NCI-H2196 (cell line): ENCODE measurements around the gene ENTPD1.
"Not testable (repeated sequence)": the region's sequence is repeated elsewhere in the genome, so short reads cannot be mapped to it uniquely, and the experiment has no call there.

Experiments used
- DNase-seq: peaks from one replicate; lab custom pipeline; 2025; ENCODE audit not compliant: unreplicated experiment; lab: John Stamatoyannopoulos, UW

Gene ENTPD1

GRCh38 chr10:95758351-95759025 is 2.5 kb downstream of the ENTPD1 start:
- DNase-seq, result no peak

DNA sequence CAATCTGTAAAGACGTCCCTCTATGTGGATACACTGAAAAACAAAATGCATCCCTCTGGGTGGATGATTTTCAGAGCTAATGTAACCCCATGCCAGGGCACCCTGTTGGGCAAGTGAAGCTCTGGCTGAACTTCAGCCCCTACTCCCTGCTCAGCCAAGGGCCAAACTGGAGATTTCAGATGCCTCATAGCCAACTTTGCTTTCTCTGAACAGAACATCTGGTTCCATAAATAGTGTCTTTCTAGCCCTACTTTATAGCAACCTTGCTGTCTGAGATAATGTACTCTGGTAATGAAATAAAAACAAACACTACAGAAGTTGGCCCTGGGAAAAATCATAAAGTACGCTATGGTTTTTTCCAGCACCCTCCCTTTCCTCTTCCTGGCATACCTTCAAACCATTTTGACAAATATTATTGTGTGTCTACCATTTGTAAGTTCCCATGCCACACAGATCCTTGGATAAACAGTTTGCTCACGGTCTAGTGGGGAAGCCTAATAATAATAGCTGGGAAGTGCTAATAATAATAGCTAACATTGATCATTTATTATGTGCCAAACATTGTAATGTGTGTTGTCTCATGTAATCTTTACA is 3.4 kb downstream of the ENTPD1 start:
- no peak for DNase-seq

DNA sequence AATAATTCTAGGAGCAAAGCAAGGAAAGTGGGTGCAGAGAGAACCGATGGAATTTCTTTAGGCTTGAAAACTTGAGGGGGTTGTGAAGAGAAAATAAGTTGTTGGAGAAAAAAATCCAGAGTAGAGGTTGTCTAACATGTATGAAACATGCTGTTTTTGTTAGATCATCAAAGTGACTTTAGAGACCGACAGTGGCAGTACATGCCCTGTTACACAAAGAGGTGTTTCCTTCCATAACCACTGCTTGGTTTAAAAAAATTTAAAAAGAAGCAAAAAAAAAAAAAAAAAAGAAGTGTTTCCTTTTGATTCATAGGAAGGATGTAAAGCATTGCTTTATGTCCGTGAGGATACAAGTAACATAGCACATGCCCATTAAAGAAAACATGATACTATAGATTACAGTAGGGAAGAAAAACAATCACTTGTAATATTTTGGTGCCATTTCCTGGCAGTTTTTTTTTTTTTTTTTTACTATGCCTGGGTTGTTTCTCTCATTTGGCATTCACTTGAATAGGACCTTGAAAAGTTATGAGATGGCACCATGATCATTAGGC is 6.1 kb downstream of the ENTPD1 start:
- DNase-seq, result no peak

DNA sequence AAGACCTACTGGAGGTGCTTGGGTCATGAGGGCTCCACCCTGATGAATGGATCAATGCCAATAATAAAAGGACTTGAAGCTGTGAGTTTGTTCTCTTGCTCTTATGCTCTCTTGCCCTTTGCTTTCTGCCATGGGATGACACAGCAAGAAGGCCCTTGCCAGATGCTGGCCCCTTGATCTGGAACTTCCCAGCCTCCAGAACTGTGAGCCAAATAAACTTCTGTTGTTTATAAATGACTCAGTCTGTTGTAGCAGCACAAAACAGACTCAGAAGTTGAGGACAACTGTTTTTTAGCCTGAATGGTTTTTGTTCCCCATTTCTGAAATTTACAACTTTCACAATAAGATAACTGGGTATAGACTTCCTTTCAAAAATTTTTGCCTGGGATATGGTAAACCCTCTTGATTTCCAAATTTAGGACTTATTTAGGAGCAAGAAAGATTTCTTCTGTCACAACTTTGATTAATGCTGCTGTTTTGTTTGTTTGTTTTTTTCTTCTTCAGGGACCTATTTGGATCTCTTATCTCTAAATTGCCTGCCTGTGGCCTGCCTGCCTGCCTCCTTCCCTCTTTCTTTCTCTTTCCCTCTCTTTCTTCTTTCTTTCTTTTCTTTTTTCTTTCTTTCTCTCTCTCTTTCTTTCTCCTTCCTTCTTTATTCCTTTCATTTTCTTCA is 12.1 kb downstream of the ENTPD1 start:
- DNase-seq, result no peak

GRCh38 chr10:95770084-95770720 is 14.2 kb downstream of the ENTPD1 start:
- DNase-seq, result no peak

GRCh38 chr10:95773454-95773853 is 17.5 kb downstream of the ENTPD1 start:
- DNase-seq, result not testable (repeated sequence)

DNA sequence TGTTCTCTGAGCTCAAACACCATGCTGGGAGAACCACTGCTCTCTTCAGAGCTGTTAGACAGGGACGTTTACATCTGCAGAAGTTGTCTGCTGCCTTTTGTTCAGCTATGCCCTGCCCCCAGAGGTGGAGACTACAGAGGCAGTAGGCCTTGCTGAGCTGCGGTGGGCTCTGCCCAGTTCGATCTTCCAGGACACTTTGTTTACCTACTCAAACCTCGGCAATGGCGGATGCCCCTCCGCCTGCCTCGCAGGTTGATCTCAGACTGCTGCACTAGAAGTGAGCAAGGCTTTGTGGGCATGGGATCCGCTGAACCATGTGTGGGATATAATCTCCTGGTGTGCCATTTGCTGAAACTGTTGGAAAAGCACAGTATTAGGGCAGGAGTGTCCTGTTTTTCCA is 21.7 kb downstream of the ENTPD1 start:
- not testable (repeated sequence) for DNase-seq

GRCh38 chr10:95782318-95782717 is 26.4 kb downstream of the ENTPD1 start:
- no peak for DNase-seq

GRCh38 chr10:95783741-95784140 is 27.8 kb downstream of the ENTPD1 start:
- no peak for DNase-seq

DNA sequence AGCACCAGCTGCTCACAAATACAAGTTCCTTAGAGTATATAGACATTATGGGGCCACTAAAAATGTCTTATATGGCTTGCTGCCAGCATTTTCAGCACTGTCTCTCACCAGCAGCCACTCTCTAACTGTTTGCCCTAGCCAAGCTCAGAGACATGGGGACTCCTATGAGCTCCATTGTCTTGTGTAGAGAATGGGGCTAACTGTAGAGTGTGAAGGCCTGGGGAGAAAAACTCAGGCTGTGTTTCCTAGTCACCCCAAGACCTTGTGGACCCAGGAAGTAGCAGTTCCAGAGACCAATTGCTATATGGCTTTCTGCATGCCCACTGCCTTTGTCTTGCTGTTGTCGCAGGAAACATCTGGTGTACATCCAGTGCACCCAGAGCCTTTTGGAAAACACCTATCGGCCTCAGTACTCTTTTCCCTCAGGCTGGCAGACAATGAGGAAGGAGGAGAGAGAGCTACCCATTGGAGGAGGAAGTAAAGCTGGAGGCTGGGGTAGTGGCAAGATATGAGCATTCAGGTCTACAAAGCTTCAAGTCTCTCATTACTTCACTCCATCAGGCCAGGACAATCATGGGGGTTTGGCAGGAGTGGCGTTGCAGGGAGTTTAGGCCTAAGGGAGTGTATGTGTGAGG is 28.4 kb downstream of the ENTPD1 start:
- DNase-seq, result no peak

GRCh38 chr10:95785317-95785716 is 29.4 kb downstream of the ENTPD1 start:
- no peak for DNase-seq

DNA sequence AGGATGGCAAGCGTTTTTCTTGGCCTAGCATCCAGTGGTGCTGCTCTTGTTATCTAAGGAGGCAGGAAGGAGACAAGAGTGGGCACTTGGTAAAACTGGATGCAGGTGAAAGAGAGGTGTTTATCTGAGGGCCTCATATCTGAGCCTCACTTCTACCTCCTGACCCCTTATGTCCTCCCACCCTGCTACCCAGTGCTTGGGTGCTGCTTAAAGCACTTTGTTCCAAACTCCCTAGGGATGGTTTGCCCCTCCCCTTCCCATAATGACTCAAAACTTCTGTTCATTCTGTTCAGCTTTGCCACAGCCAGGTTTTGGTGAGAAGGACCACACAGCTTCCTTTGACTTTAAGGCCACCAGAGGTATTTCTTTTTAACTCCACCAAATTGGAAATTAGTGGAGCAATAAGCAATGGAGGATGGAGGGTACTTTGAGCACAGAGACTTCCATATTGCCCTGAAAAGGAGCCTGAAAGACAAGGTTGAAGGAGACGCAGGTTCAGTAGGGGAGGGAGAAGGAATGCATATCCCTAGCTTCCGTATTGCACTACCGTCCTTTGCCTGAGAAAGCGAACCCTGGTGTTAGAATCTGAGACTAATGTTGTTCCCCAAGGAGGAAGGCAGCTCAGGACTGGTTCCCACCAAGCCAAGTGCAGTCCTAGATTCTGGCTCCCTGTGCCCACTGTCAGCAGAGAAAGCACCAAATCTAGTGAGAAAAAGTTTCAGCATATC is 30.1 kb downstream of the ENTPD1 start:
- DNase-seq, result no peak

DNA sequence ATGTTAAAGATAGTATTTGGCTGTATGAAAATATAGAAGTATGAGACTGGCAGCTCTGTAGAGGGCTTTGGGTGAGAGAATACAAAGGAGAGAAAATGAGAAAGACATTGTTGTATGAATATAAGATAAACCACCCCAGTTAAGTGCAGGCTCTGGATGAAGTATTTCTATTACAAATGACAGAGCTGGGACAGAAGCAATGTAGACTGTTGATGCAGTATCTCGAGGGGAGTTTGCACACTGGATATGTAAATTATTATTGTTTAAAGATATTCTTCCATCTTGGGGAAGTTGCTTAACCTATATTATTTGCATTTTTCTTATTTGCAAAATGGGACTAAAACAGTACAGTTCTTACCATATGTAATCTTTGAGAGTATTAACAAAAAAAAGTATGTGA is 31.5 kb downstream of the ENTPD1 start:
- no peak for DNase-seq

DNA sequence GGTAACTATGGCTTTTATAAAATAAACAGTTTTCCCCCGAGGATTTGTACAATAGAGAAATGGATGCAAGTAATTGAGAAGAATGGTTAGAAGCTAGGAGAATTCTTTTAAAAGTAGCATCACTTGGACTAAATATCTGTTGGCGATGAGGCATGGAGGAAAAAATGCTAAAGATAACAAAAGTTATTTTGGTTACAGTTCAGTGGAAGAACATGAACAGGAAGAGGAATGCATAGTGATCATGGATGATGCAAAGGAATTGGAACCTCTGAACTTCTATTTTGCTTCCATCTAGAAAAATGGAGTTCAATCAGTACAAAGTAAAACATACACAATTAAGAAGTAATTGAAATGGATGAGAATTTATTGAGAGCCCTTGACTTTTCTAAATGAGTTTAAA is 32.9 kb downstream of the ENTPD1 start:
- no peak for DNase-seq

DNA sequence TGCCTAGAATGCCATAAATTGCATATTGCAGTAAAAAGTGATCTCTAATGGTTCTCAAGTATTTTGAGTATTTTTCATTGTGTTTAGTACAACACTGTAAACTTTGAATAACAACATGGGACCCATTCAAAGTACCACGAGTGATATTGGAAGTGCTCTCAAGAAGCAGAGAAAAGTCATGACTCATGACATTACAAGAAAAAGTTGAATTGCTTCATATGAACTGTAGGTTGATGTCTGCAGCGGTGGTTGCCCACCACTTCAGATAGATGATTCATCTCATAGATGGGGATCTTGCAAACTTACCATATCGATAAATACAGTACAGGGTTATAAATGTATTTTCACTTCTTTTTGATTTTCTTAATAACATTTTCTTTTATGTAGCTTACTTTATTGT is 33.9 kb downstream of the ENTPD1 start:
- no peak for DNase-seq

DNA sequence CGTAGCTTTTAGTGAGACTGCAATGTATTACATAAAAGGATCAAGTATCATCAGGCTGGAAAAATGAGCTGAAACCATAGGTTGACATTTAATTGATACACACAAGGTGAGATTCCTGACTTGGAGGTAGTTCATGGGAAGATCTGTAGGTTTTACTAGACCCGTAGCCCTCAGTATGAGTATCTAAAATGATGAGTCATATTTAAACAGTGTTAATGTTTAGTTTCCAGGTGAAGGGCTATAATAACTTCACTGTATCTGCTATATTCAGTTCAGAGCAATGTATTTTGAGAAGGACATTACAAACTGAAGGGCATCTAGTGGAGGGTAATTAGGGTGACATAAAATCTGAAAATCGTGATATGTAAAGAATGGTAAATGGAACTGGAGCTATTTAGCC is 35.0 kb downstream of the ENTPD1 start:
- no peak for DNase-seq

DNA sequence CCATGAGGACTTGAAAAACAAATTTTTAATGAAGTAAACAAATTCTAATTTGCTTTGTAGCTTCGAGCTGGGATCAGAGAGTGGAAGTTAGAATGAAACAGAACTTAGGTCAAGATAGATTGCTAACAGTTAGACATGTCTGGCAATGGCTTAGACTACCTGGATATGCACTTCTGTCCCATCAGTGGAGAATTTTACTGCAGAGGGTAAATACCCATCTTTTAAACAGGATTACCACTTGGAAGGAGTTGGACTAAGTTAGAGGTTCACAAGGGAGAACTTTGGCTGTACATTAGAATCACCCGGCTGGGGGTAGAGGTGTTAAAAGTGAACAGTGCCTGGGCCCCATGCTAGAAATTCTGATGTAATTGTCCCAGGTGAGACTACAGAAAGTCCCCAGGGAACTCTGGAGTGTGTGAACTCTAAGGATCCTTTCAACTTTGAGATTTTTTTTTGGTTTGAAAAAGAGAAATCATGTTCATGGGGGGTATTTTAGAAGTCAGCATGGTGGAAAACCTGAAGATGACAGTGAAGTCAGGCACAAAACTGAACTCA is 35.5 kb downstream of the ENTPD1 start:
- no peak for DNase-seq

GRCh38 chr10:95792211-95792780 is 36.3 kb downstream of the ENTPD1 start:
- DNase-seq, result no peak

- no peak for DNase-seq
Observed at GRCh38 chr10:95792874-95793285, 36.9 kb downstream of the ENTPD1 start.
